ENCODE measurements around the gene PROX1.

The PROX1 gene

GRCh38 chr1:213979751-213980586, 7.8 kb upstream of the PROX1 start:
- no peak for DNase-seq (ENCODE audit: low read depth in 1 of 2, low spot score in 1 of 2)

- no peak for DNase-seq (ENCODE audit: low read depth in 1 of 2, low spot score in 1 of 2)
Measured at GRCh38 chr1:213980906-213981305, 6.9 kb upstream of the PROX1 start.

- no peak for DNase-seq (ENCODE audit: low read depth in 1 of 2, low spot score in 1 of 2)
Measured at GRCh38 chr1:213982289-213982671, 5.5 kb upstream of the PROX1 start.

GRCh38 chr1:213982672-213983492, 4.9 kb upstream of the PROX1 start:
- no peak for DNase-seq (ENCODE audit: low read depth in 1 of 2, low spot score in 1 of 2)

- no peak for DNase-seq (ENCODE audit: low read depth in 1 of 2, low spot score in 1 of 2)
Measured at GRCh38 chr1:213983493-213984386, 4.0 kb upstream of the PROX1 start.

GRCh38 chr1:213984387-213985208, 3.2 kb upstream of the PROX1 start:
- DNase-seq (ENCODE audit: low read depth in 1 of 2, low spot score in 1 of 2), result no peak

- DNase-seq (ENCODE audit: low read depth in 1 of 2, low spot score in 1 of 2), result no peak
Measured at GRCh38 chr1:213985209-213986019, 2.4 kb upstream of the PROX1 start.

- no peak for DNase-seq (ENCODE audit: low read depth in 1 of 2, low spot score in 1 of 2)
Measured at GRCh38 chr1:213986020-213986924, 1.5 kb upstream of the PROX1 start.

GRCh38 chr1:213986925-213987250, 885 bp upstream of the PROX1 start:
- DNase-seq (ENCODE audit: low read depth in 1 of 2, low spot score in 1 of 2), result no peak

GRCh38 chr1:213987422-213987926, 299 bp upstream of the PROX1 start:
- peak in 1 of 2 donors; percentile 21 for DNase-seq (ENCODE audit: low read depth in 1 of 2, low spot score in 1 of 2)

GRCh38 chr1:213988507-213989001, 781 bp downstream of the PROX1 start:
- DNase-seq (ENCODE audit: low read depth in 1 of 2, low spot score in 1 of 2), result no peak

- no peak for DNase-seq (ENCODE audit: low read depth in 1 of 2, low spot score in 1 of 2)
Measured at GRCh38 chr1:213989002-213989855, 1.5 kb downstream of the PROX1 start.

GRCh38 chr1:213993929-213994328, 6.2 kb downstream of the PROX1 start:
- DNase-seq (ENCODE audit: low read depth in 1 of 2, low spot score in 1 of 2), result no peak

- DNase-seq (ENCODE audit: low read depth in 1 of 2, low spot score in 1 of 2), result no peak
Measured at GRCh38 chr1:213994888-213995287, 7.1 kb downstream of the PROX1 start.

- DNase-seq (ENCODE audit: low read depth in 1 of 2, low spot score in 1 of 2), result no peak
Measured at GRCh38 chr1:213995603-213996002, 7.8 kb downstream of the PROX1 start.

GRCh38 chr1:213996320-213997037, 8.7 kb downstream of the PROX1 start:
- no peak for DNase-seq (ENCODE audit: low read depth in 1 of 2, low spot score in 1 of 2)
